Skeletal muscle cell (primary cell): ENCODE results near the gene MYMK.

ENCODE experiments used
- DNase-seq: peaks from one replicate; pipeline ENCODE4 v3.0.0-alpha.2; 2010; ENCODE audit warnings: low read depth
- H3K4me3 ChIP-seq: 2 replicates; pipeline ENCODE4 v1.5.1; 2011; ENCODE audit warnings: low read depth, mild to moderate bottlenecking, control low read depth, low read length, moderate library complexity

Gene MYMK

GRCh38 chr9:133537257-133537656 lies 12.5 kb upstream of the MYMK start:
- no peak for DNase-seq
- H3K4me3 ChIP-seq: no peak overlapping the region

GRCh38 chr9:133536536-133536935 lies 11.8 kb upstream of the MYMK start:
- no peak for DNase-seq
- H3K4me3 ChIP-seq: no peak overlapping the region

GRCh38 chr9:133536080-133536479 lies 11.3 kb upstream of the MYMK start:
- H3K4me3 ChIP-seq: no peak overlapping the region
- no peak for DNase-seq

- no peak overlapping the region for H3K4me3 ChIP-seq
- DNase-seq: no peak
These were observed 10.6 kb upstream of the MYMK start for GRCh38 chr9:133535306-133535877.

- peak within 1 kb of the TSS; percentile 23 for H3K4me3 ChIP-seq
- DNase-seq: no peak
These were observed 9.9 kb upstream of the MYMK start, which contains the start of gene ADAMTSL2 for GRCh38 chr9:133534346-133535291. Gene ADAMTSL2 (plus strand): TSS chr9:133534704. CDS start chr9:133536713, 2,009 bp downstream.

GRCh38 chr9:133533857-133534256 lies 9.1 kb upstream of the MYMK start:
- H3K4me3 ChIP-seq: no peak overlapping the region
- DNase-seq: no peak

GRCh38 chr9:133532937-133533668 lies 8.3 kb upstream of the MYMK start:
- no peak for DNase-seq
- H3K4me3 ChIP-seq: no peak overlapping the region

GRCh38 chr9:133531293-133531692 lies 6.5 kb upstream of the MYMK start:
- DNase-seq: no peak
- H3K4me3 ChIP-seq: no peak overlapping the region

- no peak overlapping the region for H3K4me3 ChIP-seq
- DNase-seq: no peak
These were observed 5.1 kb upstream of the MYMK start for GRCh38 chr9:133529874-133530273.

GRCh38 chr9:133529457-133529856 lies 4.7 kb upstream of the MYMK start:
- no peak for DNase-seq
- H3K4me3 ChIP-seq: no peak overlapping the region

- H3K4me3 ChIP-seq: no peak overlapping the region
- no peak for DNase-seq
These were observed 4.1 kb upstream of the MYMK start for GRCh38 chr9:133528876-133529241.

GRCh38 chr9:133528001-133528875 lies 3.5 kb upstream of the MYMK start:
- no peak for DNase-seq
- peak overlapping the region; percentile 2 for H3K4me3 ChIP-seq

GRCh38 chr9:133527444-133527920 lies 2.7 kb upstream of the MYMK start:
- no peak for DNase-seq
- no peak overlapping the region for H3K4me3 ChIP-seq

- no peak overlapping the region for H3K4me3 ChIP-seq
- no peak for DNase-seq
These were observed 2.1 kb upstream of the MYMK start for GRCh38 chr9:133526721-133527321.

GRCh38 chr9:133525677-133526076 lies 918 bp upstream of the MYMK start:
- H3K4me3 ChIP-seq: no peak overlapping the region
- no peak for DNase-seq

GRCh38 chr9:133524146-133524545 lies 613 bp downstream of the MYMK start:
- H3K4me3 ChIP-seq: peak overlapping the region; percentile 8
- no peak for DNase-seq

- no peak for DNase-seq
These were observed 1.7 kb downstream of the MYMK start for GRCh38 chr9:133523106-133523505.

GRCh38 chr9:133522073-133522910 lies 2.5 kb downstream of the MYMK start:
- DNase-seq: no peak

More at GRCh38 chr9:133523106-133523505, 1.7 kb downstream of the MYMK start:
- no peak overlapping the region for H3K4me3 ChIP-seq

More at GRCh38 chr9:133522073-133522910, 2.5 kb downstream of the MYMK start:
- no peak overlapping the region for H3K4me3 ChIP-seq
